Heart left ventricle (tissue), 16 donors: ENCODE results near the gene THADA. TPM values are rescaled to one million over a fixed set of nuclear protein-coding genes. Genes with fewer than 3 reads are reported as not detected.
A peak's percentile ranks its signal among the peaks of the same experiment; 100 is the strongest.

Experiments
- ATAC-seq, 4 donors: fragments of 200-7000 bp; cut with Tn5 transposase; one replicate each; pipeline ENCODE4 v1.9.1; 2020 to 2022; ENCODE audit warnings: moderate library complexity in 4 of 4, mild to moderate bottlenecking in 3 of 4, moderate number of reproducible peaks in 1 of 4
- DNase-seq, 5 donors: peaks; one replicate each; pipeline ENCODE4 v3.0.0-alpha.2; 2020
- H3K27ac ChIP-seq, 12 donors: fragments of 200-600 bp; sonication (generic) in 4 of 12; one replicate each; pipeline versions ENCODE4 v1.5.0 to v1.8.0; 2016 to 2022; ENCODE audit warnings: mild to moderate bottlenecking in 2 of 12
- H3K27me3 ChIP-seq, 9 donors: fragments of 200-600 bp; sonication (generic) in 2 of 9; one replicate each; pipeline versions ENCODE4 v1.5.1 to v1.8.0; 2016 to 2022; ENCODE audit warnings: mild to moderate bottlenecking in 3 of 9
- H3K36me3 ChIP-seq, 9 donors: fragments of 200-600 bp; sonication (generic) in 2 of 9; one replicate each; pipeline versions ENCODE4 v1.5.0 to v1.8.0; 2018 to 2022; ENCODE audit warnings: mild to moderate bottlenecking in 2 of 9
- H3K4me1 ChIP-seq, 12 donors: fragments of 200-600 bp; sonication (generic) in 4 of 12; one replicate each; pipeline versions ENCODE4 v1.5.0 to v1.8.0; 2016 to 2022; ENCODE audit warnings: mild to moderate bottlenecking in 3 of 12
- H3K4me3 ChIP-seq, 12 donors: fragments of 200-600 bp; sonication (generic) in 4 of 12; one replicate each; pipeline versions ENCODE4 v1.5.0 to v1.8.0; 2017 to 2022; ENCODE audit warnings: mild to moderate bottlenecking in 9 of 12, moderate library complexity in 4 of 12
- H3K9me3 ChIP-seq, 12 donors: fragments of 200-600 bp; sonication (generic) in 4 of 12; one replicate each; pipeline versions ENCODE4 v1.5.0 to v1.8.0; 2016 to 2022; ENCODE audit warnings: mild to moderate bottlenecking in 1 of 12
- CTCF ChIP-seq, 12 donors: fragments of 200-600 bp; sonication (generic) in 4 of 12; IDR thresholded peaks; one replicate each; pipeline versions ENCODE4 v1.5.0 to v1.8.0; 2018 to 2022; ENCODE audit warnings: antibody characterized with exemption in 12 of 12, mild to moderate bottlenecking in 5 of 12
- POLR2A ChIP-seq, 2 donors: fragments of 450-650 bp; IDR thresholded peaks; one replicate each; pipeline ENCODE4 v1.6.1; 2017; ENCODE audit warnings: antibody characterized with exemption in 2 of 2, mild to moderate bottlenecking in 2 of 2, moderate library complexity in 2 of 2
- WGBS, 4 donors: extraction: QIAGEN DNeasy Blood & Tissue Kit in 2 of 4; methylation state at CpG; one replicate each; pipeline versions ENCODE4 v1.1.5 to v1.1.7; 2013 to 2018; 5-methylcytosine and 5-hydroxymethylcytosine counted together
- intact Hi-C, 10 donors: fragments of 100-400 bp; cut with DNase I; formaldehyde crosslinking; loops; one replicate each; pipeline versions ENCODE4 v1.11.1 to v1.14.2; 2022
- polyA plus RNA-seq, 2 donors: library from polyadenylated mRNA; stranded (reverse); fragments of 200-250 nt; gene quantifications; one replicate each; pipeline ENCODE4 v1.2.3, GENCODE V29; 2013
- total RNA-seq, 9 donors: library from RNA; depleted of rRNA in 2 of 9; stranded (reverse); fragments of >200 nt in 2 of 9; fragmentation: NEBNext Ultra II Directional in 3 of 9; extraction: Animal tissue kit (Norgen Biotek cat#: 25700) in 3 of 9; gene quantifications; one replicate each; pipeline versions ENCODE4 v1.1.0 to v1.2.4, GENCODE V29; 2016 to 2023
- donor health status: ischemic (EF 13 %, LVEDD 7.1; RV severe dilation, severe dysfunction).
- donor health status: healthy with polysubstance abuse.
- donor health status: DM: no; HTN: yes; CAD: no.
- donor health status: DM: no; HTN: no; CAD: no.
- donor health status: ischemic (EF 25% LVEDD 6.9; RV normal size, moderate dysfunction).
- donor health status: ischemic (EF 25% LVEDD 5.7; RV mildly dilated, moderate dysfunction).
- donor health status: healthy.
- donor health status: DM: yes; HTN: yes; CAD: no.
- donor health status: ischemic (EF 35%, LVEDD 5.7; RV mildly dilated, moderate dysfunction).
- donor health status: nonischemic (EF 11% LVEDD 7.7; RV severe dilation, severe dysfunction).
- donor health status: DM: yes; HTN: yes; CAD: no.
- donor health status: PGD.
- donor health status: ischemic (EF 29% LVEDD 5.4; RV normal size, mild dysfunction).
- donor health status: nonischemic (EF 23%, LVEDD 6.1; RV moderate dilation, normal function).

Gene THADA
- total and polyA plus RNA-seq, 11 donors = 6.8 to 21.4 (median 13.0) TPM

- 61 to 78% (median 75%) methylated on average over 4 of the region's 4 CpGs for WGBS, 4 donors
- Histone ChIP-seq H3K9me3 (no peaks in the 10 kb centered on the region), H3K36me3 (peaks cover 0 to 16% (median 10%) of the 10 kb centered on the region in 9 donors), H3K4me1 (peaks cover 0 to 51% (median 29%) of the 10 kb centered on the region in 12 donors), H3K27me3 (no peaks in the 10 kb centered on the region), H3K4me3 (no peak overlapping the region), H3K27ac (peak overlapping the region; percentile 22 to 88 (median 72))
- intact Hi-C loops = no loop called here
- peak in 3 of 4 donors; percentile 7 to 40 (median 13) for ATAC-seq
- DNase-seq = peak in 1 of 5 donors; percentile 3
- no peak for TF ChIP-seq CTCF (IDR thresholded peaks at IDR 0.05)
Measured at GRCh38 chr2:43323857-43324256, 272.0 kb downstream of the THADA start.

GRCh38 chr2:43321446-43321845, 274.4 kb downstream of the THADA start:
- H3K27ac ChIP-seq = no peak overlapping the region
- H3K4me3 ChIP-seq = no peak overlapping the region
- intact Hi-C loops = no loop called here
- no peaks in the 10 kb centered on the region for H3K27me3 ChIP-seq
- WGBS, 4 donors = 98 to 100% (median 100%) methylated on average over 1 of the region's 1 CpG
- no peaks in the 10 kb centered on the region for H3K9me3 ChIP-seq
- TF ChIP-seq POLR2A (IDR thresholded peaks at IDR 0.05) (no peak), CTCF (IDR thresholded peaks at IDR 0.05) (no peak)
- peaks cover 0 to 28% (median 19%) of the 10 kb centered on the region in 12 donors for H3K4me1 ChIP-seq
- H3K36me3 ChIP-seq = peaks cover 0 to 16% (median 10%) of the 10 kb centered on the region in 9 donors
- no peak for ATAC-seq
- no peak for DNase-seq

- Histone ChIP-seq H3K4me3 (no peak overlapping the region), H3K9me3 (no peaks in the 10 kb centered on the region), H3K27me3 (no peaks in the 10 kb centered on the region), H3K27ac (no peak overlapping the region), H3K36me3 (peaks cover 0 to 16% (median 10%) of the 10 kb centered on the region in 9 donors), H3K4me1 (peaks cover 0 to 17% (median 10%) of the 10 kb centered on the region in 12 donors)
- DNase-seq (no peak), ATAC-seq (no peak)
- 71 to 74% (median 72%) methylated on average over 2 of the region's 2 CpGs for WGBS, 4 donors
- TF ChIP-seq POLR2A (IDR thresholded peaks at IDR 0.05) = no peak
- TF ChIP-seq CTCF (IDR thresholded peaks at IDR 0.05) = no peak
- intact Hi-C loops = no loop called here
Measured at GRCh38 chr2:43319541-43319940, 276.3 kb downstream of the THADA start.

- no peak for TF ChIP-seq POLR2A (IDR thresholded peaks at IDR 0.05)
- no peak for TF ChIP-seq CTCF (IDR thresholded peaks at IDR 0.05)
- intact Hi-C loops = no loop called here
- ATAC-seq (no peak), DNase-seq (no peak)
- H3K9me3 ChIP-seq = no peaks in the 10 kb centered on the region
- peaks cover 0 to 16% (median 10%) of the 10 kb centered on the region in 9 donors for H3K36me3 ChIP-seq
- no peak overlapping the region for H3K4me3 ChIP-seq
- H3K27me3 ChIP-seq = no peaks in the 10 kb centered on the region
- H3K4me1 ChIP-seq = peaks cover 0 to 16% (median 3%) of the 10 kb centered on the region in 12 donors
- no peak overlapping the region for H3K27ac ChIP-seq
Measured at GRCh38 chr2:43318791-43319190, 277.0 kb downstream of the THADA start.
